Mesenchymal stem cell (in vitro differentiated cells and primary cell): Measurements from ENCODE around the gene CRB1.

Experiments
- DNase-seq: peaks from one replicate; pipeline ENCODE4 v3.0.0-alpha.2; 2013
- H2AFZ ChIP-seq: one replicate; pipeline ENCODE4 v1.6.1; 2013; ENCODE audit warnings: low read depth, mild to moderate bottlenecking, control low read depth, inconsistent platforms, low read length, moderate library complexity
- H2AK5ac ChIP-seq: 2 replicates; pipeline ENCODE4 v1.6.1; 2013; ENCODE audit warnings: low read length, moderate library complexity, mild to moderate bottlenecking, inconsistent platforms; ENCODE audit not compliant: severe bottlenecking
- H2BK120ac ChIP-seq: one replicate; pipeline ENCODE4 v1.6.1; 2013; ENCODE audit warnings: low read depth, mild to moderate bottlenecking, inconsistent platforms, low read length, moderate library complexity
- H2BK12ac ChIP-seq, 2 experiments: one replicate each; pipeline ENCODE4 v1.6.1; 2013; ENCODE audit warnings: inconsistent platforms in 2 of 2, low read length in 2 of 2, mild to moderate bottlenecking in 2 of 2, moderate library complexity in 2 of 2, control low read depth in 1 of 2
- H2BK15ac ChIP-seq: one replicate; pipeline ENCODE4 v1.6.1; 2013; ENCODE audit warnings: mild to moderate bottlenecking, low read depth, inconsistent platforms; ENCODE audit not compliant: poor library complexity, severe bottlenecking
- H2BK5ac ChIP-seq: 2 replicates; pipeline ENCODE4 v1.6.1; 2013; ENCODE audit warnings: low read depth, mild to moderate bottlenecking, low read length, control low read depth, inconsistent platforms; ENCODE audit not compliant: poor library complexity, severe bottlenecking
- H3K14ac ChIP-seq, 2 experiments: one replicate each; pipeline ENCODE4 v1.6.1; 2013; ENCODE audit warnings: inconsistent platforms in 2 of 2, low read length in 2 of 2, control low read depth in 1 of 2, mild to moderate bottlenecking in 1 of 2, moderate library complexity in 1 of 2
- H3K18ac ChIP-seq, 2 experiments: one replicate each; pipeline ENCODE4 v1.6.1; 2013; ENCODE audit warnings: inconsistent platforms in 2 of 2, low read length in 2 of 2, control low read depth in 1 of 2, low read depth in 1 of 2, mild to moderate bottlenecking in 1 of 2
- H3K23ac ChIP-seq, 2 experiments: one replicate each; pipeline ENCODE4 v1.6.1; 2013; ENCODE audit warnings: inconsistent platforms in 2 of 2, low read length in 2 of 2, mild to moderate bottlenecking in 2 of 2, moderate library complexity in 2 of 2, control low read depth in 1 of 2
- H3K27ac ChIP-seq: 2 replicates; pipeline ENCODE4 v1.5.1; 2013; ENCODE audit warnings: mild to moderate bottlenecking, moderate library complexity, low read length, control low read depth, inconsistent platforms; ENCODE audit not compliant: poor library complexity, severe bottlenecking
- H3K27me3 ChIP-seq, 2 experiments: 2 replicates each; pipeline versions ENCODE4 v1.6.1 to v1.7.0; 2013; ENCODE audit warnings: low read length in 2 of 2, mild to moderate bottlenecking in 2 of 2, moderate library complexity in 2 of 2, control low read depth in 1 of 2, inconsistent platforms in 1 of 2; ENCODE audit not compliant: control insufficient read depth in 1 of 2, insufficient read depth in 1 of 2
- H3K36me3 ChIP-seq, 2 experiments: 2 replicates each; pipeline versions ENCODE4 v1.6.1 to v1.7.0; 2013; ENCODE audit warnings: low read length in 2 of 2, control low read depth in 1 of 2, inconsistent platforms in 1 of 2, low read depth in 1 of 2, mild to moderate bottlenecking in 1 of 2; ENCODE audit not compliant: insufficient read depth in 2 of 2, control insufficient read depth in 1 of 2
- H3K4ac ChIP-seq, 2 experiments: one replicate each; pipeline ENCODE4 v1.6.1; 2013; ENCODE audit warnings: inconsistent platforms in 2 of 2, low read length in 2 of 2, mild to moderate bottlenecking in 2 of 2, moderate library complexity in 2 of 2, control low read depth in 1 of 2, low read depth in 1 of 2
- H3K4me1 ChIP-seq: 2 replicates; pipeline ENCODE4 v1.6.1; 2013; ENCODE audit warnings: low read depth, low read length, control low read depth; ENCODE audit not compliant: control insufficient read depth, insufficient read depth
- H3K4me2 ChIP-seq: 2 replicates; pipeline ENCODE4 v1.6.1; 2013; ENCODE audit warnings: low read length, mild to moderate bottlenecking, inconsistent platforms; ENCODE audit not compliant: poor library complexity, severe bottlenecking
- H3K4me3 ChIP-seq, 2 experiments: 2 replicates each; pipeline versions ENCODE4 v1.5.1 to v1.7.0; 2013; ENCODE audit warnings: low read length in 2 of 2, mild to moderate bottlenecking in 2 of 2, control low read depth in 1 of 2, low read depth in 1 of 2; ENCODE audit not compliant: insufficient read depth in 1 of 2
- H3K79me1 ChIP-seq: replicated peaks from 2 replicates; pipeline ENCODE4 v1.6.1; 2013; ENCODE audit warnings: mild to moderate bottlenecking, control low read depth, low read length, inconsistent platforms; ENCODE audit not compliant: poor library complexity, severe bottlenecking
- H3K9ac ChIP-seq: 2 replicates; pipeline ENCODE4 v1.7.0; 2013; ENCODE audit warnings: mild to moderate bottlenecking, low read length, moderate library complexity
- H3K9me3 ChIP-seq: 2 replicates; pipeline ENCODE4 v1.7.0; 2013; ENCODE audit warnings: mild to moderate bottlenecking, low read length; ENCODE audit not compliant: control insufficient read depth
- H4K8ac ChIP-seq: one replicate; pipeline ENCODE4 v1.6.1; 2013; ENCODE audit warnings: inconsistent platforms, mild to moderate bottlenecking, low read length, moderate library complexity
- H4K91ac ChIP-seq: one replicate; pipeline ENCODE4 v1.6.1; 2013; ENCODE audit warnings: mild to moderate bottlenecking, low read length, inconsistent platforms
- WGBS: methylation state at CpG from one replicate; pipeline ENCODE4 v1.1.7; 2013; ENCODE audit warnings: mixed read lengths; 5-methylcytosine and 5-hydroxymethylcytosine counted together

Gene CRB1

DNA sequence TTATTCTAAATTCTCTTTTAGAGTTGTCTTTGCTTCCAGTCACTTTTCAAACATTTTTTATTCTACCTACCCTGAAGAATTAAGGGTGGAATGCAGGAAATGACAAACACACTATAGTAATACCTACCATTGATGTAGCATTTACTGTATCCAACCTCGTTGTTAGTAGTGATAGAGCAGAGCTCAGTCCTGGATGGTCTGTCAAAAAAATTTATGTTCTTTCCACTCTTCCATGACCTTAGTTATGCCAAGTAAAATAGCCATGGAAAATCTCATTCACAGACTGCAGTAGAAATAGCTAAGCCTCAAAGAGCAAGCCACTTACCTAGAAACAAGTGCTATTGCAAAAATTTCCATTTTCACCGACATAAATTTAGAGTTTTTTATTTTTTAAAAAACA, 74.6 kb downstream of the CRB1 start:
- H3K36me3 ChIP-seq: no peaks in the 10 kb centered on the region
- no peak overlapping the region for H2AK5ac ChIP-seq
- H2BK15ac ChIP-seq: no peak overlapping the region
- no peaks in the 10 kb centered on the region for H3K27me3 ChIP-seq
- DNase-seq: no peak
- WGBS: 19% methylated on average over 1 of the region's 2 CpGs
- H3K79me1 ChIP-seq: no peaks in the 10 kb centered on the region
- no peak overlapping the region for H3K4ac ChIP-seq
- H2BK5ac ChIP-seq: no peak overlapping the region
- no peak overlapping the region for H3K9ac ChIP-seq
- no peak overlapping the region for H3K18ac ChIP-seq
- H2BK120ac ChIP-seq: no peak overlapping the region
- no peak overlapping the region for H2AFZ ChIP-seq
- H4K91ac ChIP-seq: no peak overlapping the region
- H3K27ac ChIP-seq: no peak overlapping the region
- no peak overlapping the region for H2BK12ac ChIP-seq
- no peaks in the 10 kb centered on the region for H3K4me1 ChIP-seq
- H3K23ac ChIP-seq: no peak overlapping the region
- no peak overlapping the region for H3K4me2 ChIP-seq
- no peak overlapping the region for H3K4me3 ChIP-seq
- no peak overlapping the region for H4K8ac ChIP-seq
- no peak overlapping the region for H3K14ac ChIP-seq
- no peaks in the 10 kb centered on the region for H3K9me3 ChIP-seq

DNA sequence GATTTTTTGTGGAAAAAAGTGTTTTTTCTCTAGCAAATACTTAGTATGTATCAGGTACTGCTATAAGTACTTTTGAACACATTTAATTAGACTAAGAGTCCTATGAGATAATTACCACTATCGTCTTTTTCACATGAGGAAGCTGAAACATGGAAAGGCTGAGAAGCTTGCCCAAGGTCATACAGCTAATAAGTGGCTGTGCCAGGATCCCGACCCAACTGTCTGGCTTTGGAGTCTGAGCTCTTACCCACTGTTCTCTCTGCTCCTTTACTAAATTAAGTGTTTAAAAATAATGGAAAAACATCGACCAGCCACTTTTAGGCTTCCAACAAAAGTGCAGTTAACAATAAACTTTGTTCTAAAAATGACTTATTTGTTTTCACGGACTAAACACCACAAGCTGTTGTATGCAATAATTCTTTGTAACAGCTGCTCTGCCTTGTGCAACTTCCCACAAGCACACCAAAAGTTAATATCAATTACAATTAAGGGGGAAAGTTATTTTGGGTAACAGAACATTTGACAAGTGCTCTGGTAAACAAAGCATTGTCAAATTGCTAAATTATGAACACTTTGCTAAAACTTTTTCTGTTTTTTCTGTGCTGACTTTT, 75.7 kb downstream of the CRB1 start:
- H2BK15ac ChIP-seq: no peak overlapping the region
- no peak overlapping the region for H2AK5ac ChIP-seq
- no peak overlapping the region for H3K27ac ChIP-seq
- no peaks in the 10 kb centered on the region for H3K4me1 ChIP-seq
- H2BK120ac ChIP-seq: no peak overlapping the region
- H4K91ac ChIP-seq: no peak overlapping the region
- H3K9me3 ChIP-seq: no peaks in the 10 kb centered on the region
- WGBS: 86% methylated on average over 4 of the region's 4 CpGs
- H3K14ac ChIP-seq: no peak overlapping the region
- no peak overlapping the region for H3K4me2 ChIP-seq
- no peaks in the 10 kb centered on the region for H3K27me3 ChIP-seq
- H3K79me1 ChIP-seq: no peaks in the 10 kb centered on the region
- no peak overlapping the region for H3K9ac ChIP-seq
- no peak overlapping the region for H3K4me3 ChIP-seq
- no peak overlapping the region for H2AFZ ChIP-seq
- no peak for DNase-seq
- H2BK12ac ChIP-seq: no peak overlapping the region
- no peaks in the 10 kb centered on the region for H3K36me3 ChIP-seq
- H3K18ac ChIP-seq: no peak overlapping the region
- H3K23ac ChIP-seq: no peak overlapping the region
- H2BK5ac ChIP-seq: no peak overlapping the region
- H3K4ac ChIP-seq: no peak overlapping the region
- no peak overlapping the region for H4K8ac ChIP-seq

DNA sequence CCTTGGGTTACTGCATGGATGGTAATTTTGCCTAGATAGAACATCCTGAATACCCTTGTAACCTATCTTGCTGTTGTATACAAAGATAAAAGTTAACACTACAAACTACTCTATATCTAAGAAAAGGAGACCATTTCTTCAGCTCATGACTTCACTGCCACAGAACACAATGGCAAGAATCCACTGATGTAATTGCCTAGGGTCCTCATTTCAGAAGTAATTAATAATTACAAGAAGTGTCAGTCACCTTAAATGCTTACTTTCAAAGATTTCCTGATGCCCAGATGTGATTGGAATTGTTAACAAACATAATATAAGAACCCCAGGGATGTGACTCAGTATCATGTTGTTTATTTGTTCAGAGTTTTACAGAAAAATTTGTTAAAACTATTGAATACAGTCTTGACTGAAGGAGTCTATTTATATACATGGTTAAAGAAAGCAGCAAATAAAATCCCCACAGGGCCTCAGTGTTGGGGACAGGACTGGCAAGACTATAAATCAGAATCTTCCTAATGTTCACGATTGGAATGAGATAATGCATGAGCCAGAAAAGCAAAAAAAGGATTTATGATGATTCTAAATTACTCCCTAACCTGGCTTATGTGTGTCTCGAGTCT, 83.9 kb downstream of the CRB1 start:
- no peak overlapping the region for H3K23ac ChIP-seq
- H3K4me3 ChIP-seq: no peak overlapping the region
- no peak overlapping the region for H3K9ac ChIP-seq
- H3K4me1 ChIP-seq: no peaks in the 10 kb centered on the region
- no peak overlapping the region for H2BK120ac ChIP-seq
- no peak overlapping the region for H3K4ac ChIP-seq
- H3K9me3 ChIP-seq: no peaks in the 10 kb centered on the region
- H2BK12ac ChIP-seq: no peak overlapping the region
- no peaks in the 10 kb centered on the region for H3K27me3 ChIP-seq
- no peak overlapping the region for H2AK5ac ChIP-seq
- no peaks in the 10 kb centered on the region for H3K36me3 ChIP-seq
- H3K4me2 ChIP-seq: no peak overlapping the region
- no peaks in the 10 kb centered on the region for H3K79me1 ChIP-seq
- peak; percentile 22 for DNase-seq
- H3K18ac ChIP-seq: no peak overlapping the region
- no peak overlapping the region for H3K27ac ChIP-seq
- no peak overlapping the region for H2AFZ ChIP-seq
- no peak overlapping the region for H2BK15ac ChIP-seq
- no peak overlapping the region for H4K91ac ChIP-seq
- H3K14ac ChIP-seq: no peak overlapping the region
- no CpG with 5 or more reads among the region's 2 CpGs for WGBS
- H2BK5ac ChIP-seq: no peak overlapping the region
- no peak overlapping the region for H4K8ac ChIP-seq

DNA sequence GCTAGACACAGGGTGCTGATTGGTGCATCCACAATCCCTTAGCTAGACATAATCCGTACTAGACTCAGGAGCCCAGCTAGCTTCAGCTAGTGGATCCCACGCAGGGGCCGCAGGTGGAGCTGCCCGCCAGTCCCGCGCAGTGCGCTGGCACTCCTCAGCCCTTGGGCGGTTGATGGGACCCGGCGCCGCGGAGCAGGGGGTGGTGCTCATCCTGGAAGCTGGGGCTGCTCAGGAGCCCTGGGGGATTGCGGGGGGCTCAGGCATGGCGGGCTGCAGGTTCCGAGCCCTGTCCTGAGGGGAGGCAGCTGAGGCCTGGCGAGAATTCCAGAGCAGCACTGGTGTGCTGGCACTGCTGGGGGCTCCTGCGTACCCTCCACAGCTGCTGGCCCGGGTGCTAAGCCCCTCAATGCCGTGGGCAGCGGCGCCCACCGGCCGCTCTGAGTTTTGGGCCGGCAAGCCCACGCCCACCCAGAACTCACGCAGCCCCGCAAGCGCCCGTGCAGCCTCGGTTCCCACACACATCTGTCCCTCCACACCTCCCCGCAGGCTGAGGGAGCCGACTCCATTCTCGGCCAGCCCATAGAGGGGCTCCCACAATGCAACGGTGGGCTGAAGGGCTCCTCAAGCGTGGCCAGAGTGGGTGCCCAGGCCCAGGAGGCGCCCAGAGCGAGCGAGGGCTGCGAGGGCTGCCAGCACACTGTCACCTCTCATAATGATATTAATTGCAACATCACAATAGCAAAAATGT, 87.4 kb downstream of the CRB1 start:
- no peak overlapping the region for H3K9ac ChIP-seq
- no peak overlapping the region for H2BK15ac ChIP-seq
- H2BK120ac ChIP-seq: no peak overlapping the region
- no peaks in the 10 kb centered on the region for H3K36me3 ChIP-seq
- H4K91ac ChIP-seq: peak overlapping the region; percentile 39
- no peaks in the 10 kb centered on the region for H3K4me1 ChIP-seq
- H3K4me2 ChIP-seq: no peak overlapping the region
- H3K18ac ChIP-seq: no peak overlapping the region
- H2BK12ac ChIP-seq: no peak overlapping the region
- DNase-seq: no peak
- no peaks in the 10 kb centered on the region for H3K79me1 ChIP-seq
- no peak overlapping the region for H3K23ac ChIP-seq
- H2AK5ac ChIP-seq: no peak overlapping the region
- H3K9me3 ChIP-seq: no peaks in the 10 kb centered on the region
- no peak overlapping the region for H4K8ac ChIP-seq
- no peak overlapping the region for H2AFZ ChIP-seq
- H3K4me3 ChIP-seq: no peak overlapping the region
- no peaks in the 10 kb centered on the region for H3K27me3 ChIP-seq
- peak overlapping the region in 1 of 2 experiments; percentile 36 for H3K14ac ChIP-seq
- no peak overlapping the region for H3K27ac ChIP-seq
- no peak overlapping the region for H2BK5ac ChIP-seq
- H3K4ac ChIP-seq: no peak overlapping the region
- whole genome bisulfite sequencing: 96% methylated on average over 35 of the region's 39 CpGs
